SK-N-SH treated with all-trans-retinoic acid at 6 μM for 48 hours (cell line): Measurements from ENCODE around the gene CBFB.

Source experiments
- ATAC-seq: fragments of 200-7000 bp; cut with Tn5 transposase; 3 replicates; pipeline ENCODE4 v1.9.1; 2020; ENCODE audit warnings: mild to moderate bottlenecking, moderate library complexity
- ARNTL ChIP-seq: fragments of 450-650 bp; formaldehyde crosslinking; IDR thresholded peaks from 2 replicates; pipeline ENCODE4 v1.5.0; 2020; ENCODE audit warnings: low read depth, mild to moderate bottlenecking, moderate library complexity, borderline replicate concordance
- BACH2 ChIP-seq: fragments of 250-450 bp; sonication (Bioruptor Pico); IDR thresholded peaks from 2 replicates; pipeline ENCODE4 v1.9.0; 2021; ENCODE audit warnings: mild to moderate bottlenecking, borderline replicate concordance
- CREB5 ChIP-seq: fragments of 250-450 bp; sonication (Bioruptor Pico); IDR thresholded peaks from 2 replicates; pipeline ENCODE4 v1.5.1; 2020; ENCODE audit warnings: low read depth, mild to moderate bottlenecking, moderate library complexity
- CSDC2 ChIP-seq: fragments of 250-450 bp; sonication (Bioruptor Pico); IDR thresholded peaks from 2 replicates; pipeline ENCODE4 v1.5.0; 2020; ENCODE audit warnings: mild to moderate bottlenecking, moderate library complexity
- ESRRG ChIP-seq: fragments of 250-450 bp; sonication (Bioruptor Pico); IDR thresholded peaks from 2 replicates; pipeline ENCODE4 v1.6.1; 2021; ENCODE audit warnings: mild to moderate bottlenecking
- GLIS3 ChIP-seq: fragments of 250-450 bp; sonication (Bioruptor Pico); IDR thresholded peaks from 2 replicates; pipeline ENCODE4 v1.5.0; 2020; ENCODE audit warnings: mild to moderate bottlenecking, moderate library complexity
- ISL1 ChIP-seq: fragments of 250-450 bp; sonication (Bioruptor Pico); IDR thresholded peaks from 2 replicates; pipeline ENCODE4 v2.1.2; 2022; ENCODE audit warnings: mild to moderate bottlenecking, moderate library complexity
- OSR1 ChIP-seq: fragments of 250-450 bp; sonication (Bioruptor Pico); IDR thresholded peaks from 2 replicates; pipeline ENCODE4 v1.8.0; 2022; ENCODE audit warnings: moderate library complexity, mild to moderate bottlenecking, inconsistent platforms
- POU6F1 ChIP-seq: fragments of 250-450 bp; sonication (Bioruptor Pico); IDR thresholded peaks from 2 replicates; pipeline ENCODE4 v1.8.0; 2021; ENCODE audit warnings: low read depth, mild to moderate bottlenecking, moderate library complexity, borderline replicate concordance
- PPARA ChIP-seq: fragments of 250-450 bp; sonication (Bioruptor Pico); IDR thresholded peaks from 2 replicates; pipeline ENCODE4 v1.5.0; 2020; ENCODE audit warnings: mild to moderate bottlenecking, borderline replicate concordance
- RARB ChIP-seq: fragments of 250-450 bp; sonication (Bioruptor Pico); IDR thresholded peaks from 2 replicates; pipeline ENCODE4 v1.8.0; 2021; ENCODE audit warnings: mild to moderate bottlenecking, moderate library complexity
- SNAI2 ChIP-seq: fragments of 250-450 bp; sonication (Bioruptor Pico); IDR thresholded peaks from 2 replicates; pipeline ENCODE4 v1.5.0; 2020; ENCODE audit warnings: mild to moderate bottlenecking, moderate library complexity
- TCF4 ChIP-seq: fragments of 250-450 bp; sonication (Bioruptor Pico); IDR thresholded peaks from 2 replicates; pipeline ENCODE4 v1.8.0; 2021; ENCODE audit warnings: mild to moderate bottlenecking, moderate library complexity, borderline replicate concordance
- ZC3H10 ChIP-seq: fragments of 250-450 bp; sonication (Bioruptor Pico); IDR thresholded peaks from 2 replicates; pipeline ENCODE4 v1.5.1; 2021; ENCODE audit warnings: mild to moderate bottlenecking, moderate library complexity
- ZFP3 ChIP-seq: fragments of 250-450 bp; sonication (Bioruptor Pico); IDR thresholded peaks from 2 replicates; pipeline ENCODE4 v1.5.0; 2020; ENCODE audit warnings: mild to moderate bottlenecking, moderate library complexity
- ZFP30 ChIP-seq: fragments of 450-650 bp; formaldehyde crosslinking; IDR thresholded peaks from 2 replicates; pipeline ENCODE4 v1.5.0; 2022; ENCODE audit warnings: mild to moderate bottlenecking, moderate library complexity
- ZNF565 ChIP-seq: fragments of 450-650 bp; formaldehyde crosslinking; conservative IDR thresholded peaks from 2 replicates; pipeline ENCODE4 v1.5.0; 2020; ENCODE audit warnings: low read depth, mild to moderate bottlenecking, moderate library complexity
- ZNF70 ChIP-seq: fragments of 450-650 bp; formaldehyde crosslinking; IDR thresholded peaks from 2 replicates; pipeline ENCODE4 v1.5.0; 2020; ENCODE audit warnings: mild to moderate bottlenecking, moderate library complexity
- ZNF8 ChIP-seq: fragments of 450-650 bp; formaldehyde crosslinking; IDR thresholded peaks from 2 replicates; pipeline ENCODE4 v1.5.0; 2020; ENCODE audit warnings: mild to moderate bottlenecking, moderate library complexity
- TF ChIP-seq, protein P1 (sequence below): fragments of 250-450 bp; sonication (Bioruptor Pico); IDR thresholded peaks from 2 replicates; pipeline ENCODE4 v1.5.0; 2020; ENCODE audit warnings: mild to moderate bottlenecking, moderate library complexity
- TF ChIP-seq, protein P2 (sequence below): fragments of 250-450 bp; sonication (Bioruptor Pico); IDR thresholded peaks from 2 replicates; pipeline ENCODE4 v1.8.0; 2020; ENCODE audit warnings: mild to moderate bottlenecking, moderate library complexity, borderline replicate concordance
- TF ChIP-seq, protein P3 (sequence below): fragments of 250-450 bp; sonication (Bioruptor Pico); IDR thresholded peaks from 2 replicates; pipeline ENCODE4 v1.5.1; 2021; ENCODE audit warnings: mild to moderate bottlenecking, moderate library complexity

The CBFB gene

DNA sequence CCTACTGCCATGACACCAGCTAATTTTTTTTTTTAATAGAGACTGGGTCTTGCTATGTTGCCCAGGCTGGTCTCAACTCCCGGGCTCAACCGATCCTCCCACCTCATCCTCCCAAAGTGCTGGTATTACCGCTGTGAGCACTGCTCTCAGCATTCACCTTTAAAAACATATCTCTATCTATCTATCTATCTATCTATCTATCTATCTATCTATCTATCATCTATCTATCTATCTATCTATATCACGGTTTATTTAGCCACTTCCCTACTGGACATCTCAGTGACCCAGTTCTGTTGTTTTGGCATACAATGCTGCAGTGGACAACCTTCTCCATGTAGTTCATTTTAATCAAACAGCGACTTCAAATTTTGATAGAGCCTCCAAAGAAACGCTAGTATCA lies 79.5 kb downstream of the CBFB start:
- ATAC-seq: no peak
- no peak for TF ChIP-seq ZC3H10
- TF ChIP-seq POU6F1: no peak
- TF ChIP-seq, protein P1, sequence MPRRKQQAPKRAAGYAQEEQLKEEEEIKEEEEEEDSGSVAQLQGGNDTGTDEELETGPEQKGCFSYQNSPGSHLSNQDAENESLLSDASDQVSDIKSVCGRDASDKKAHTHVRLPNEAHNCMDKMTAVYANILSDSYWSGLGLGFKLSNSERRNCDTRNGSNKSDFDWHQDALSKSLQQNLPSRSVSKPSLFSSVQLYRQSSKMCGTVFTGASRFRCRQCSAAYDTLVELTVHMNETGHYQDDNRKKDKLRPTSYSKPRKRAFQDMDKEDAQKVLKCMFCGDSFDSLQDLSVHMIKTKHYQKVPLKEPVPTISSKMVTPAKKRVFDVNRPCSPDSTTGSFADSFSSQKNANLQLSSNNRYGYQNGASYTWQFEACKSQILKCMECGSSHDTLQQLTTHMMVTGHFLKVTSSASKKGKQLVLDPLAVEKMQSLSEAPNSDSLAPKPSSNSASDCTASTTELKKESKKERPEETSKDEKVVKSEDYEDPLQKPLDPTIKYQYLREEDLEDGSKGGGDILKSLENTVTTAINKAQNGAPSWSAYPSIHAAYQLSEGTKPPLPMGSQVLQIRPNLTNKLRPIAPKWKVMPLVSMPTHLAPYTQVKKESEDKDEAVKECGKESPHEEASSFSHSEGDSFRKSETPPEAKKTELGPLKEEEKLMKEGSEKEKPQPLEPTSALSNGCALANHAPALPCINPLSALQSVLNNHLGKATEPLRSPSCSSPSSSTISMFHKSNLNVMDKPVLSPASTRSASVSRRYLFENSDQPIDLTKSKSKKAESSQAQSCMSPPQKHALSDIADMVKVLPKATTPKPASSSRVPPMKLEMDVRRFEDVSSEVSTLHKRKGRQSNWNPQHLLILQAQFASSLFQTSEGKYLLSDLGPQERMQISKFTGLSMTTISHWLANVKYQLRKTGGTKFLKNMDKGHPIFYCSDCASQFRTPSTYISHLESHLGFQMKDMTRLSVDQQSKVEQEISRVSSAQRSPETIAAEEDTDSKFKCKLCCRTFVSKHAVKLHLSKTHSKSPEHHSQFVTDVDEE (CRISPR knock-in tag): no peak
- no peak for TF ChIP-seq ZFP30
- no peak for TF ChIP-seq ARNTL (CRISPR knock-in tag)
- no peak for TF ChIP-seq OSR1
- TF ChIP-seq RARB: no peak
- TF ChIP-seq ESRRG (CRISPR knock-in tag): no peak

DNA sequence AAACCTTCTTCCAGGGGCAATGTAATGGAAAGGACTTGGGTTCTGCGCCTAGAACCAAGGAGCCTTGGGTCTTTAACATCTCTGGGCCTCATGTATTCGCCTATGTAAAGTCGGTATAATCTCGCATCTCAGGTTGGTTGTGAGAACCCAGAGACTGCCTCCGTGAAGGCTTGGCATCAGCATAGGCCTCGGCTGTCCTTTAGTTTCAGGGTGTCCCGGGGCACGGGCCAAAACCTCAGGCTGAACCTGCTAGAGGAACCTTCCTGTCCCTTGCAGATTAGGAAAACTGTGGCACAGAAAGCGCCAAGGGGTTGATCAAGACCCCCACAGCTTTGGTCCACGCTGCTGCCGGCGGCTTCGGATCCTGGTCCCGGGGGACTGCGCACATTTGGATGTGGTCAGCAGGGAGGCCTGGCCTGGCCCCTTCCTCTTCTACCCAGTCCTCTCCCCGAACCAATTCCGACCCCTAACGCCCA lies 80.0 kb downstream of the CBFB start:
- TF ChIP-seq ZFP3 (no peak), ZNF8 (CRISPR knock-in tag) (no peak), SNAI2 (no peak), OSR1 (no peak), ZC3H10 (no peak), ZFP30 (no peak), PPARA (CRISPR knock-in tag) (no peak), ARNTL (CRISPR knock-in tag) (no peak), ZNF70 (no peak), BACH2 (CRISPR knock-in tag) (no peak), CSDC2 (CRISPR knock-in tag) (no peak), CREB5 (CRISPR knock-in tag) (no peak), RARB (no peak), TCF4 (no peak), ZNF565 (no peak), GLIS3 (CRISPR knock-in tag) (no peak)
- TF ChIP-seq, protein P1 (CRISPR knock-in tag): no peak
- ATAC-seq: no peak

DNA sequence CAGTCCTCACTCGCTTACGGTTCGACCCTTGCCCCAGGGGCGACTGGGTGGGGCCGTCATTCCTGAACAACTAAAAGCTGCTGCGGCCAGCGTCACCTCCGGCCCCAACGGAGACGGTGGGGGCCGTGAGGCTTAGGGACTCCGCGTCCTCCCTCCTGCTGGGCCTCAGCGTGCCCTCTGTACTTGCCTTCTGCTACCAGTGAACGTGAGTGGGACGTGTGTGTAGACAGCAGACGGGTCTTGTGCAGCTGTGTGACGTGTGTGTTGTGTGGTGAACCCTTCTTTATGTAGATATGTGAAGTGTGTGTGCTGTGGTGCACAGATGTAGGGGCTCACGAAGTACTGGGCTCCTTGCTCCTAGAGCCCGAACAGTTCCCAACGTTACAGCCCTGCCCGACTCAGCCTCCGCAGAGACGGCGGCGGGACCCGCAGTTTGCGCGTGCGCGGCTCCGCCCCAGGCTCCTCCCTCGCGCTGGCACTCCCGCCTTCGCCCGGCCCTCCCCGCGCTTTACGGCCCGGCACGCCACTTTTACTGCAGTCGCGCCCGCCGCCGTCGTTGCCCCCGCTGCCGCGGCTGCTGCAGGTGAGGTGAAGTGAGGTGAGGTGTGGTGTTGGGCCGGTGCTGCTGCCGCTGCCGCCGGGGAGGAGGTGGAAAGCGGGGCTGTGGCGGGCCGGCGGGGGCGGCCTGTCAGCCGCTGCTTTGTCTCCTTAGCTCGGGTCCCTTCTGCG lies 80.6 kb downstream of the CBFB start, which contains the start of gene PHAF1:
PHAF1 (plus strand) TSS at position 535 of the 729 bp plus-strand sequence. CDS start 235 bp downstream, outside the sequence.
- TF ChIP-seq ZNF8 (CRISPR knock-in tag) (no peak), RARB (no peak)
- TF ChIP-seq, all 23 proteins: peak for 0
- peak; percentile 92 for ATAC-seq

- ATAC-seq: no peak
- no peak for TF ChIP-seq OSR1
- TF ChIP-seq ZFP3: no peak
- TF ChIP-seq ISL1 (CRISPR knock-in tag): no peak
- no peak for TF ChIP-seq BACH2 (CRISPR knock-in tag)
- TF ChIP-seq ESRRG (CRISPR knock-in tag): no peak
- TF ChIP-seq RARB: no peak
- no peak for TF ChIP-seq TCF4
- TF ChIP-seq ZFP30: no peak
- TF ChIP-seq CREB5 (CRISPR knock-in tag): no peak
- TF ChIP-seq, protein P2, sequence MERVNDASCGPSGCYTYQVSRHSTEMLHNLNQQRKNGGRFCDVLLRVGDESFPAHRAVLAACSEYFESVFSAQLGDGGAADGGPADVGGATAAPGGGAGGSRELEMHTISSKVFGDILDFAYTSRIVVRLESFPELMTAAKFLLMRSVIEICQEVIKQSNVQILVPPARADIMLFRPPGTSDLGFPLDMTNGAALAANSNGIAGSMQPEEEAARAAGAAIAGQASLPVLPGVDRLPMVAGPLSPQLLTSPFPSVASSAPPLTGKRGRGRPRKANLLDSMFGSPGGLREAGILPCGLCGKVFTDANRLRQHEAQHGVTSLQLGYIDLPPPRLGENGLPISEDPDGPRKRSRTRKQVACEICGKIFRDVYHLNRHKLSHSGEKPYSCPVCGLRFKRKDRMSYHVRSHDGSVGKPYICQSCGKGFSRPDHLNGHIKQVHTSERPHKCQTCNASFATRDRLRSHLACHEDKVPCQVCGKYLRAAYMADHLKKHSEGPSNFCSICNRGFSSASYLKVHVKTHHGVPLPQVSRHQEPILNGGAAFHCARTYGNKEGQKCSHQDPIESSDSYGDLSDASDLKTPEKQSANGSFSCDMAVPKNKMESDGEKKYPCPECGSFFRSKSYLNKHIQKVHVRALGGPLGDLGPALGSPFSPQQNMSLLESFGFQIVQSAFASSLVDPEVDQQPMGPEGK (CRISPR knock-in tag): no peak
- TF ChIP-seq ZNF565: no peak
- TF ChIP-seq, protein P3, sequence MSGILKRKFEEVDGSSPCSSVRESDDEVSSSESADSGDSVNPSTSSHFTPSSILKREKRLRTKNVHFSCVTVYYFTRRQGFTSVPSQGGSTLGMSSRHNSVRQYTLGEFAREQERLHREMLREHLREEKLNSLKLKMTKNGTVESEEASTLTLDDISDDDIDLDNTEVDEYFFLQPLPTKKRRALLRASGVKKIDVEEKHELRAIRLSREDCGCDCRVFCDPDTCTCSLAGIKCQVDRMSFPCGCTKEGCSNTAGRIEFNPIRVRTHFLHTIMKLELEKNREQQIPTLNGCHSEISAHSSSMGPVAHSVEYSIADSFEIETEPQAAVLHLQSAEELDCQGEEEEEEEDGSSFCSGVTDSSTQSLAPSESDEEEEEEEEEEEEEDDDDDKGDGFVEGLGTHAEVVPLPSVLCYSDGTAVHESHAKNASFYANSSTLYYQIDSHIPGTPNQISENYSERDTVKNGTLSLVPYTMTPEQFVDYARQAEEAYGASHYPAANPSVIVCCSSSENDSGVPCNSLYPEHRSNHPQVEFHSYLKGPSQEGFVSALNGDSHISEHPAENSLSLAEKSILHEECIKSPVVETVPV (CRISPR knock-in tag): no peak
- TF ChIP-seq ZC3H10: no peak
- TF ChIP-seq ZNF8 (CRISPR knock-in tag): no peak
These were observed 83.0 kb downstream of the CBFB start for GRCh38 chr16:67111951-67112444.
